Measurements from ENCODE around the gene CIROP.

CIROP gene

GRCh38 chr14:23104591-23105347 lies at the start of gene CIROP:
Gene CIROP, minus strand, starts transcription at chr14:23104989. Its CDS starts 69 bp downstream, at chr14:23104920.
- FAIRE-seq = no peak

- FAIRE-seq = no peak
These were observed 49.3 kb upstream of the CIROP start for GRCh38 chr14:23153851-23154796.

GRCh38 chr14:23151342-23151741 lies 46.6 kb upstream of the CIROP start:
- FAIRE-seq = no peak

- FAIRE-seq = no peak
These were observed 45.0 kb upstream of the CIROP start for GRCh38 chr14:23149745-23150144.

GRCh38 chr14:23148591-23149249 lies 43.9 kb upstream of the CIROP start:
- no peak for FAIRE-seq

GRCh38 chr14:23147676-23148075 lies 42.9 kb upstream of the CIROP start:
- no peak for FAIRE-seq

- FAIRE-seq = no peak
These were observed 42.2 kb upstream of the CIROP start for GRCh38 chr14:23146980-23147379.

GRCh38 chr14:23146351-23146910 lies 41.6 kb upstream of the CIROP start:
- no peak for FAIRE-seq

- no peak for FAIRE-seq
These were observed 41.1 kb upstream of the CIROP start for GRCh38 chr14:23145794-23146350.

- FAIRE-seq = no peak
These were observed 39.1 kb upstream of the CIROP start for GRCh38 chr14:23143911-23144310.

- FAIRE-seq = no peak
These were observed 38.0 kb upstream of the CIROP start for GRCh38 chr14:23142826-23143225.

- no peak for FAIRE-seq
These were observed 37.1 kb upstream of the CIROP start for GRCh38 chr14:23141706-23142444.

- no peak for FAIRE-seq
These were observed 35.6 kb upstream of the CIROP start for GRCh38 chr14:23140371-23140770.

GRCh38 chr14:23139874-23140273 lies 35.1 kb upstream of the CIROP start:
- FAIRE-seq = no peak

GRCh38 chr14:23137813-23138535 lies 33.2 kb upstream of the CIROP start:
- no peak for FAIRE-seq

GRCh38 chr14:23137192-23137812 lies 32.5 kb upstream of the CIROP start:
- FAIRE-seq = no peak

GRCh38 chr14:23136566-23137133 lies 31.9 kb upstream of the CIROP start:
- no peak for FAIRE-seq

- FAIRE-seq = no peak
These were observed 28.2 kb upstream of the CIROP start for GRCh38 chr14:23132970-23133369.

GRCh38 chr14:23131482-23131881 lies 26.7 kb upstream of the CIROP start:
- no peak for FAIRE-seq

- no peak for FAIRE-seq
These were observed 26.1 kb upstream of the CIROP start for GRCh38 chr14:23130871-23131270.
